CD14-positive monocyte (primary cell): ENCODE measurements around the gene GALNT17. TPM values are rescaled to one million over a fixed set of nuclear protein-coding genes. Genes with fewer than 3 reads are reported as not detected.

Source experiments
- DNase-seq, 3 donors: peaks; one replicate each; pipeline ENCODE4 v3.0.0-alpha.2; 2011 to 2022
- H2AFZ ChIP-seq: 2 replicates; pipeline ENCODE4 v1.6.0; 2012; ENCODE audit warnings: mild to moderate bottlenecking, low read depth, low read length, inconsistent platforms; ENCODE audit not compliant: insufficient read depth, poor library complexity, severe bottlenecking
- H3K27ac ChIP-seq, 2 donors: 1 replicate in 1 of 2; 2 replicates in 1 of 2; pipeline ENCODE4 v1.5.1; 2012 to 2013; ENCODE audit warnings: low read length in 2 of 2, control low read depth in 1 of 2, inconsistent platforms in 1 of 2, low read depth in 1 of 2, mild to moderate bottlenecking in 1 of 2
- H3K27me3 ChIP-seq, 2 donors: one replicate each; pipeline versions ENCODE4 v1.6.0 to v1.6.1; 2011 to 2013; ENCODE audit warnings: low read length in 2 of 2; ENCODE audit not compliant: control insufficient read depth in 2 of 2, insufficient read depth in 2 of 2
- H3K36me3 ChIP-seq, 2 donors: replicated peaks in 1 of 2; 1 replicate in 1 of 2; 2 replicates in 1 of 2; pipeline versions ENCODE4 v1.5.1 to v1.6.1; 2012 to 2013; ENCODE audit warnings: low read length in 2 of 2, control low read depth in 1 of 2, inconsistent platforms in 1 of 2, mild to moderate bottlenecking in 1 of 2; ENCODE audit not compliant: insufficient read depth in 2 of 2, control insufficient read depth in 1 of 2
- H3K4me1 ChIP-seq, 2 donors: 1 replicate in 1 of 2; 2 replicates in 1 of 2; pipeline versions ENCODE4 v1.5.1 to v1.6.1; 2012 to 2013; ENCODE audit warnings: low read length in 2 of 2, control low read depth in 1 of 2, inconsistent platforms in 1 of 2, mild to moderate bottlenecking in 1 of 2, moderate library complexity in 1 of 2; ENCODE audit not compliant: insufficient read depth in 2 of 2, control insufficient read depth in 1 of 2
- H3K4me2 ChIP-seq: replicated peaks from 2 replicates; pipeline ENCODE3; 2012; ENCODE audit warnings: low read length, moderate library complexity, mild to moderate bottlenecking; ENCODE audit not compliant: poor library complexity, severe bottlenecking; ENCODE audit errors: extremely low read depth
- H3K4me3 ChIP-seq, 3 experiments: fragments of 200-600 bp in 1 of 3; sonication (generic) in 1 of 3; replicated peaks in 1 of 3; 1 replicate in 2 of 3; 2 replicates in 1 of 3; pipeline ENCODE4 v1.5.1; 2011 to 2013; ENCODE audit warnings: low read length in 3 of 3, mild to moderate bottlenecking in 3 of 3, control low read depth in 2 of 3, low read depth in 2 of 3, inconsistent platforms in 1 of 3, moderate library complexity in 1 of 3
- H3K79me2 ChIP-seq: 2 replicates; pipeline ENCODE4 v1.6.0; 2012; ENCODE audit warnings: mild to moderate bottlenecking, control low read depth, inconsistent platforms, low read length, moderate library complexity; ENCODE audit not compliant: insufficient read depth
- H3K9ac ChIP-seq: 2 replicates; pipeline ENCODE4 v1.6.0; 2017; ENCODE audit warnings: low read length, mild to moderate bottlenecking; ENCODE audit not compliant: insufficient read depth, poor library complexity, severe bottlenecking
- H3K9me3 ChIP-seq, 2 donors: replicated peaks in 1 of 2; 1 replicate in 1 of 2; 2 replicates in 1 of 2; pipeline versions ENCODE4 v1.5.1 to v1.6.1; 2012 to 2013; ENCODE audit warnings: low read length in 2 of 2, control low read depth in 1 of 2; ENCODE audit not compliant: control insufficient read depth in 1 of 2, insufficient read depth in 1 of 2
- H4K20me1 ChIP-seq: 2 replicates; pipeline ENCODE4 v1.6.0; 2012; ENCODE audit warnings: mild to moderate bottlenecking, low read length, control low read depth, moderate library complexity; ENCODE audit not compliant: insufficient read depth
- H3K27ac Mint-ChIP-seq, 7 donors: one replicate each; pipeline ENCODE4 v1.8.0; 2020; ENCODE audit warnings: mild to moderate bottlenecking in 7 of 7, mixed read lengths in 7 of 7, moderate library complexity in 6 of 7, inconsistent platforms in 2 of 7
- H3K27me3 Mint-ChIP-seq, 3 donors: one replicate each; pipeline ENCODE4 v1.8.0; 2021 to 2022; ENCODE audit warnings: low read depth in 3 of 3, mild to moderate bottlenecking in 3 of 3, mixed read lengths in 3 of 3, moderate library complexity in 3 of 3, inconsistent platforms in 1 of 3
- H3K36me3 Mint-ChIP-seq, 2 donors: one replicate each; pipeline ENCODE4 v1.8.0; 2020; ENCODE audit warnings: mixed read lengths in 2 of 2, inconsistent platforms in 1 of 2, mild to moderate bottlenecking in 1 of 2
- H3K4me1 Mint-ChIP-seq: one replicate; pipeline ENCODE4 v1.8.0; 2020; ENCODE audit warnings: mild to moderate bottlenecking, mixed read lengths
- H3K4me3 Mint-ChIP-seq, 2 donors: one replicate each; pipeline ENCODE4 v1.8.0; 2020; ENCODE audit warnings: mild to moderate bottlenecking in 2 of 2, mixed read lengths in 2 of 2, moderate library complexity in 1 of 2
- H3K9me3 Mint-ChIP-seq, 7 donors: one replicate each; pipeline ENCODE4 v1.8.0; 2020 to 2022; ENCODE audit warnings: mixed read lengths in 7 of 7, mild to moderate bottlenecking in 6 of 7, moderate library complexity in 6 of 7, inconsistent platforms in 2 of 7
- WGBS: methylation state at CpG from one replicate; pipeline ENCODE4 v1.1.5; 2013; ENCODE audit warnings: missing lambda C conversion rate; ENCODE audit not compliant: insufficient coverage; 5-methylcytosine and 5-hydroxymethylcytosine counted together
- intact Hi-C, 2 donors: fragments of 100-400 bp; cut with micrococcal nuclease; formaldehyde crosslinking; loops; one replicate each; pipeline versions ENCODE4 v1.15.0 to v1.15.1; 2023
- polyA plus RNA-seq, 3 donors: library from polyadenylated mRNA; depleted of rRNA in 1 of 3; unstranded in 2 of 3; stranded (reverse) in 1 of 3; fragments of 300-500 nt in 2 of 3; fragments of >200 nt in 1 of 3; fragmentation: Illumina TruSeq in 2 of 3; gene quantifications; 1 replicate in 2 of 3; 2 replicates in 1 of 3; pipeline ENCODE4 v1.2.3, GENCODE V29; 2012 to 2021
- TF ChIP-seq, protein P1 (sequence below): fragments of 200-600 bp; IDR thresholded peaks from one replicate; pipeline ENCODE4 v1.8.0; 2022; ENCODE audit warnings: antibody characterized with exemption, mild to moderate bottlenecking

Gene GALNT17
- polyA plus RNA-seq, 3 donors: not detected

DNA sequence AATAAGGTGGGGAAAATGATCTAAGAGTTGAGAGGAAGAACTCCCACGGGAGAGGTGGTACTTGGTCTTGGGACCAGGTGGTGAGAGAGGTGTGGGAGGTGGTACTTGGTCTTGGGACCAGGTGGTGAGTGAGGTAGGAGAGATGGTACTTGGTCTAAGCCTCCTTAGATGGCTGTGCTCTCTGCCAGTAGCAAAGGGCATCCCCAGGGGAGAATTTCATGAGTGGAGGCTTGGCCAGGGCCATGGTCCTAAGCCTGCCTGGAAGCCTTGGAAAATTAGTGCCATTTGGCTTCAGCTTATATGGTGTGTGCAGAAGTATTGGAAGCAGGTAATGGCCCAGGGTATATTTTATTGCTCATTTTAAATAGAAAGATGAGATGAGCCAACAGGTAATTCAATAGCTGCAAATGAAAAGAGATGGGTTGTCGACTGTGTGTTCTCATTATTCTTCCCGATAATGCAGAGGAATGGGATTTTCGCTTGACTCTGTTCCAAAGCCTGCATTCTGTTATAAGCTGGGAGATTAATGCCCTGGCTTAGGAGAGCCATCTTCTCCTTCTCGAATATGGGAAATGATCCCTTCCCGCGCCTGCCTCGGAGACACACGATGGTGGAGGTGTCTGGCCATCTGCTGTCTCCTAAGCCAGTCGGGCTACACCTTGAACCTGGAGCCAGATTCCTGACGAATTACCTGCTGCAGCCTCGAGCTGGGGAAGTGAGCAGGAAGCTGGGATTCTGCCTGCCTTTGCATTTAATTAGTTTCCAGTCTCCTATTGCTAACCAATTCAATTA, 287.8 kb downstream of the GALNT17 start:
- H3K27ac ChIP-seq: no peak overlapping the region
- no peaks in the 10 kb centered on the region for H3K4me1 Mint-ChIP-seq

DNA sequence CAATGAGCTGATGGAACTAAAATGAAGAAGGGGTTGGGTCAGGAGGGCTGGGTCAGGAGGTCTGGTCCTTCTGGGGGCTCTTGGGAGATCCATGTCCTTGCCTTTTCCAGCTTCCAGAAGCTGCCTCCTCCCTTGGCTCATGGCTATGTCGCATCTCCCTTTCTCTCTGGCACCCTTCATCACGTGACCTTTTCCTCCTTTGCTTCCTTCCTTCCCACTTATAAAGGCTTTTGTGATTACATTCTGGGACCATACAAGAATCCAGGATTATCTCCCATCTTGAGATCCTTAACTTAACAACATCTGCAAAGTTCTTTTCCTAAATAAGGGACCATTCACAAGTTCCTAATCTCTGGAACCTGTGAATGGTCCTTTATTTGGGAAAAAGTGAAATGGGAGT, 290.2 kb downstream of the GALNT17 start:
- WGBS: 83% methylated on average over 2 of the region's 2 CpGs

More for the DNA sequence above, 287.8 kb downstream of the GALNT17 start:
- Histone ChIP-seq H3K4me1 (no peaks in the 10 kb centered on the region), H3K79me2 (no peaks in the 10 kb centered on the region), H3K9me3 (peaks cover 61 to 63% of the 10 kb centered on the region in 2 donors), H3K4me3 (no peak overlapping the region), H3K36me3 (no peaks in the 10 kb centered on the region), H3K4me2 (no peak overlapping the region), H4K20me1 (no peaks in the 10 kb centered on the region), H3K9ac (no peak overlapping the region), H3K27me3 (no peaks in the 10 kb centered on the region), H2AFZ (no peak overlapping the region)
- TF ChIP-seq, protein P1, sequence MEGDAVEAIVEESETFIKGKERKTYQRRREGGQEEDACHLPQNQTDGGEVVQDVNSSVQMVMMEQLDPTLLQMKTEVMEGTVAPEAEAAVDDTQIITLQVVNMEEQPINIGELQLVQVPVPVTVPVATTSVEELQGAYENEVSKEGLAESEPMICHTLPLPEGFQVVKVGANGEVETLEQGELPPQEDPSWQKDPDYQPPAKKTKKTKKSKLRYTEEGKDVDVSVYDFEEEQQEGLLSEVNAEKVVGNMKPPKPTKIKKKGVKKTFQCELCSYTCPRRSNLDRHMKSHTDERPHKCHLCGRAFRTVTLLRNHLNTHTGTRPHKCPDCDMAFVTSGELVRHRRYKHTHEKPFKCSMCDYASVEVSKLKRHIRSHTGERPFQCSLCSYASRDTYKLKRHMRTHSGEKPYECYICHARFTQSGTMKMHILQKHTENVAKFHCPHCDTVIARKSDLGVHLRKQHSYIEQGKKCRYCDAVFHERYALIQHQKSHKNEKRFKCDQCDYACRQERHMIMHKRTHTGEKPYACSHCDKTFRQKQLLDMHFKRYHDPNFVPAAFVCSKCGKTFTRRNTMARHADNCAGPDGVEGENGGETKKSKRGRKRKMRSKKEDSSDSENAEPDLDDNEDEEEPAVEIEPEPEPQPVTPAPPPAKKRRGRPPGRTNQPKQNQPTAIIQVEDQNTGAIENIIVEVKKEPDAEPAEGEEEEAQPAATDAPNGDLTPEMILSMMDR: no peak
- Mint-ChIP-seq H3K36me3 (no peaks in the 10 kb centered on the region), H3K27me3 (peaks cover 0 to 1% (median 0%) of the 10 kb centered on the region in 3 donors), H3K4me3 (no peak overlapping the region), H3K27ac (no peak overlapping the region), H3K9me3 (peaks cover 16 to 60% (median 30%) of the 10 kb centered on the region in 7 donors)
- intact Hi-C loops: no loop called here
- no peak for DNase-seq
- 92% methylated on average over 11 of the region's 12 CpGs for WGBS

More for the DNA sequence above, 290.2 kb downstream of the GALNT17 start:
- no peak overlapping the region for H3K4me3 ChIP-seq
- peaks cover 0 to 1% (median 0%) of the 10 kb centered on the region in 3 donors for H3K27me3 Mint-ChIP-seq
- no peak overlapping the region for H3K4me3 Mint-ChIP-seq
- no peak overlapping the region for H2AFZ ChIP-seq
- TF ChIP-seq, protein P1: no peak
- H3K9me3 ChIP-seq: peaks cover 41 to 49% of the 10 kb centered on the region in 2 donors
- H3K79me2 ChIP-seq: no peaks in the 10 kb centered on the region
- no peak overlapping the region for H3K9ac ChIP-seq
- peaks cover 7 to 61% (median 31%) of the 10 kb centered on the region in 7 donors for H3K9me3 Mint-ChIP-seq
- H3K27me3 ChIP-seq: no peaks in the 10 kb centered on the region
- no peak overlapping the region for H3K27ac ChIP-seq
- H3K4me2 ChIP-seq: no peak overlapping the region
- H3K4me1 ChIP-seq: no peaks in the 10 kb centered on the region
- no peak overlapping the region for H3K27ac Mint-ChIP-seq
- intact Hi-C loops: no loop called here
- no peak for DNase-seq
- no peaks in the 10 kb centered on the region for H4K20me1 ChIP-seq
- H3K36me3 ChIP-seq: no peaks in the 10 kb centered on the region
- no peaks in the 10 kb centered on the region for H3K4me1 Mint-ChIP-seq
- no peaks in the 10 kb centered on the region for H3K36me3 Mint-ChIP-seq
